ENCODE data around the gene MMP12.

MMP12 gene

DNA sequence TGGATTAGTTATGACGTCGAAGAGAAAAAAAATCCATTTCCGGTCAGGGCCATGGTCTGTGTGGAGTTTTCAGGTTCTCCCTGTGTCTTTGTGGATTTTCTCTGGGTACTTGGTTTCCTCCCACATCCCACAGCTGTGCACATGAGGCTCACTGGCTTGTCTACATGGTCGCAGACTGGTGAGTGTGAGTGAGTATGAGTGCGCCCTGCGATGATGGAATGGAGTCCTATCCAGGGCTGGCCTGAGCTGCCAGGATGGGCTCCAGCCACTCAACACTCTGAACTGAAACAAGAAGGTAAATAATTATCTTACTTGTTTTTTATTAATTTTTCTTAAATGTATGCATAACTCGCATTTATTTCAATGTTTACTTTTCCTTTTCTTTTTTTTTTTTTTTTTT is 42.2 kb downstream of the MMP12 start:
- DNase-seq (ENCODE audit: low spot score in 2 of 2): no peak
- Mint-ChIP-seq H3K4me1 (no peaks in the 10 kb centered on the region), H3K4me3 (no peak overlapping the region), H3K36me3 (no peaks in the 10 kb centered on the region), H3K9me3 (no peaks in the 10 kb centered on the region), H3K27ac (no peak overlapping the region)
- ATAC-seq: no peak

GRCh38 chr11:102831489-102832440 is 43.0 kb downstream of the MMP12 start:
- DNase-seq (ENCODE audit: low spot score in 2 of 2) (no peak), ATAC-seq (no peak)
- Mint-ChIP-seq H3K9me3 (no peaks in the 10 kb centered on the region), H3K4me3 (no peak overlapping the region), H3K36me3 (no peaks in the 10 kb centered on the region), H3K27ac (no peak overlapping the region), H3K4me1 (no peaks in the 10 kb centered on the region)

GRCh38 chr11:102831128-102831488 is 43.7 kb downstream of the MMP12 start:
- H3K4me1 Mint-ChIP-seq: no peaks in the 10 kb centered on the region
- H3K9me3 Mint-ChIP-seq: no peaks in the 10 kb centered on the region
- H3K4me3 Mint-ChIP-seq: no peak overlapping the region
- ATAC-seq: no peak
- no peak overlapping the region for H3K27ac Mint-ChIP-seq
- no peak for DNase-seq (ENCODE audit: low spot score in 2 of 2)
- no peaks in the 10 kb centered on the region for H3K36me3 Mint-ChIP-seq

- no peak for ATAC-seq
- H3K4me1 Mint-ChIP-seq: no peaks in the 10 kb centered on the region
- DNase-seq (ENCODE audit: low spot score in 2 of 2): no peak
- H3K36me3 Mint-ChIP-seq: no peaks in the 10 kb centered on the region
- H3K4me3 Mint-ChIP-seq: no peak overlapping the region
- no peaks in the 10 kb centered on the region for H3K9me3 Mint-ChIP-seq
- H3K27ac Mint-ChIP-seq: no peak overlapping the region
These were observed 44.6 kb downstream of the MMP12 start for GRCh38 chr11:102830001-102830727.

DNA sequence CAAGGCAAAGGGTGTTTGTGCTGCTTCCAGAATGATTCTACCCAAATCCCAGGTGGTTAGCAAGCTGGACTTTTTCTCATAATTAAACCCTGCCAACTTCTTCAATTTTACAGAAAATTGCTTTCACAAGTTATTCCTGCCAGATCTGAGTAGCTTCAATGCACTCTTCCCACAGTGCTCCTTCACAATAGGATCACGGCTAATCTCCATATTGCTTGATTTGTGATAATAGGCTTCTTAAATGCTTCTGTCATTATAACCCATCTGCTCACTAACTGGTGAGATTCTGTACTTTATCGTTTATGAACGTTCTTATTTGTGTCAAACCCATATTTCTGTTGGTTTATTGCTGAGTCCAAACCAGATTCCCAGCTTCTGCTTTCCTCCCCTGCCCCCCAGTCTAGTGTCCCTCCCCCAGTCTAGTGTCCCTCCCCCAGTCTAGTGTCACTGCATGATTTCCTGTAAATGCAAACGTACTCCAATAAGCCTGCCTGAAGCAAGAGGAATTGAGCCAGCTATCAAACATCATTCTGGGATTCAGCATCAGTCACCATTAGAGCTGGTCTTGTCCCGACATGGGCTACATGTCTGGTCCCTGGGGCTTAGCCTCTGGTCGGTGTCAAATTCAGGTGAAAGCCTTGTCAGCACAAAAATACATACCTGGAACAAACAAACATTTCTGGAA is 45.3 kb downstream of the MMP12 start:
- DNase-seq (ENCODE audit: low spot score in 2 of 2): no peak
- H3K27ac Mint-ChIP-seq: no peak overlapping the region
- no peak for ATAC-seq
- H3K4me1 Mint-ChIP-seq: no peaks in the 10 kb centered on the region
- no peaks in the 10 kb centered on the region for H3K9me3 Mint-ChIP-seq
- no peak overlapping the region for H3K4me3 Mint-ChIP-seq
- no peaks in the 10 kb centered on the region for H3K36me3 Mint-ChIP-seq

- no peaks in the 10 kb centered on the region for H3K9me3 Mint-ChIP-seq
- DNase-seq (ENCODE audit: low spot score in 2 of 2) (no peak), ATAC-seq (no peak)
- H3K27ac Mint-ChIP-seq: no peak overlapping the region
- no peaks in the 10 kb centered on the region for H3K36me3 Mint-ChIP-seq
- no peak overlapping the region for H3K4me3 Mint-ChIP-seq
- H3K4me1 Mint-ChIP-seq: no peaks in the 10 kb centered on the region
These were observed 50.2 kb downstream of the MMP12 start for GRCh38 chr11:102824556-102824955.

DNA sequence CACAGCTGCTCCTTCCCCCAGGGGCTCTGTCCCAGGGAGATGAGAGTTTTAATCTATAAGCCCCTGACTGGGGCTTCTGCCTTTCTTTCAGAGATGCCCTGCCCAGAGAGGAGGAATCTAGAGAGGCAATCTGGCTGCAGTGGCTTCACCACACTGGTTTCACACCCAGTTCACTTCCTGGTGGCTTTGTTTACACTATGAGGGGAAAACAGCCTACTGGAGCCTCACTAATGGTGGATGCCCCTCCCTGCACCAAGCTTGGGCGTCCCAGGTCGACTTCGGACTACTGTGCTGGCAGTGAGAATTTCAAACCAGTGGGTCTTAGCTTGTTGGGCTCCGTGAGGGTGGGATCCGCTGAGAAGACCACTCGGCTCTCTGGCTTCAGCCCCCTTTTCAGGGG is 55.3 kb downstream of the MMP12 start:
- Mint-ChIP-seq H3K4me1 (no peaks in the 10 kb centered on the region), H3K4me3 (no peak overlapping the region), H3K36me3 (no peaks in the 10 kb centered on the region), H3K9me3 (peaks cover 8% of the 10 kb centered on the region), H3K27ac (no peak overlapping the region)
- DNase-seq (ENCODE audit: low spot score in 2 of 2): no peak
- no peak for ATAC-seq

GRCh38 chr11:102813484-102813883 is 61.3 kb downstream of the MMP12 start:
- DNase-seq (ENCODE audit: low spot score in 2 of 2) (no peak), ATAC-seq (no peak)
- Mint-ChIP-seq H3K9me3 (peaks cover 11% of the 10 kb centered on the region), H3K4me3 (no peak overlapping the region), H3K36me3 (no peaks in the 10 kb centered on the region), H3K27ac (no peak overlapping the region), H3K4me1 (no peaks in the 10 kb centered on the region)
